ENCODE data around the gene PSORS1C2. TPM values are rescaled to one million over a fixed set of nuclear protein-coding genes. Genes with fewer than 3 reads are reported as not detected.

Gene PSORS1C2
- total RNA-seq, 1 donor from 2014 or later, result not detected

DNA sequence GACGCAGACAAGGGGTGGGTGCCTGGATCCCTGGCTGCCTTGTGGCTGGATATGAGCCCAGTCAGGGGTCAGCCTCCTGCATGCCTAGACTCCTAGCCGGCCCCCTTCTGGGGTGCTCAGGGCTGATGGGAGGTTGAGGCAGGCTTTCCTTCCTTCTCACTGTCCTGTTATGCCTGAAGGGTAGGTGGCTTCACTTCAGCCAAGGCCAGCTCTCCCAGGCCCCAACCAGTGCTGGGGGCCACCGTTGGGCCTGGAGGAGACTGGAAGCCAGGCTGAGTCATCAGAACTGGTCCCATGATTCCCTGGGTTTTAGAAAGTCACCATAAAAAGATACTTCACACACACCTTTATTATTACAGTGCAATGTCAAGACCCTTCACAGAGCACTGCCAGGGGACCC is 34.5 kb upstream of the PSORS1C2 start:
- Histone ChIP-seq H3K9me3 (ENCODE audit: insufficient read depth, low read depth, low read length) (no peaks in the 10 kb centered on the region), H3K9ac (ENCODE audit: low read length) (no peak overlapping the region), H3K79me2 (ENCODE audit: insufficient read depth, low read length) (no peaks in the 10 kb centered on the region), H2AFZ (ENCODE audit: low read depth, low read length) (no peak overlapping the region), H4K20me1 (ENCODE audit: insufficient read depth, low read length) (no peaks in the 10 kb centered on the region), H3K4me1 (ENCODE audit: insufficient read depth, low read length) (no peaks in the 10 kb centered on the region), H3K27me3 (ENCODE audit: insufficient read depth, low read length) (no peaks in the 10 kb centered on the region), H3K4me3 (ENCODE audit: insufficient read depth, low read depth, low read length) (no peak overlapping the region), H3K36me3 (ENCODE audit: insufficient read depth, low read length) (no peaks in the 10 kb centered on the region), H3K4me2 (ENCODE audit: low read length) (no peak overlapping the region), H3K27ac (ENCODE audit: low read depth, low read length) (no peak overlapping the region)
- FAIRE-seq (no peak), DNase-seq (ENCODE audit: low read depth) (no peak)
- peaks cover 18% of the 10 kb centered on the region for H3K4me1 Mint-ChIP-seq (ENCODE audit: low read depth, unreplicated experiment)
- H3K36me3 Mint-ChIP-seq (ENCODE audit: low read depth, unreplicated experiment), result peaks cover 2% of the 10 kb centered on the region
- TF ChIP-seq CTCF (IDR thresholded peaks at IDR 0.05; ENCODE audit: insufficient read depth, low read depth, low read length) (no peak), EZH2 (IDR thresholded peaks at IDR 0.05; ENCODE audit: insufficient read depth, low read length) (no peak)
- no peak overlapping the region for H3K27ac Mint-ChIP-seq (ENCODE audit: unreplicated experiment)
- H3K4me3 Mint-ChIP-seq (ENCODE audit: unreplicated experiment), result no peak overlapping the region
- H3K27me3 Mint-ChIP-seq (ENCODE audit: low read depth, unreplicated experiment), result peaks cover 20% of the 10 kb centered on the region
- no peaks in the 10 kb centered on the region for H3K9me3 Mint-ChIP-seq (ENCODE audit: unreplicated experiment)

DNA sequence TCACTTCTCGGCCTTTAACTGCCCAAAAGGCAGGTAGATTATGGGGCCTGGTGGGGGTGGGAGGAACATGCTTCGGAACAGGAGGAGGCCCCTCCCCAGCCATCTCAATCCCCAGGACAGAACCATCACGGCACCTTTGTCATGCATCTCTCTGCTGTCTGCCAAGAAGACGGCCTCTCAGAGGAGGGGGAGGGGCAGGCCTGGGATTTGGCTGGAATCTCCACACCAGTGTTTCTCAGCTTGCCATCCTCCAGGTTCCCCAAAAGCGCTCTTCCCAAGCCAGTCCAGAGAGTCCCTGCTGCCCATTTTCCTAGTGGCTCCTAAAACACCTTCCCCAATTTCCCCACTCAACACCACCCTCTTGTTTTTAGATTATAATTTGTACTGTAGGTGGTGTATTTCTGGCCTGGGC is 34.1 kb upstream of the PSORS1C2 start:
- Histone ChIP-seq H3K4me2 (ENCODE audit: low read length) (no peak overlapping the region), H2AFZ (ENCODE audit: low read depth, low read length) (no peak overlapping the region), H3K4me3 (ENCODE audit: insufficient read depth, low read depth, low read length) (no peak overlapping the region), H3K27me3 (ENCODE audit: insufficient read depth, low read length) (no peaks in the 10 kb centered on the region), H4K20me1 (ENCODE audit: insufficient read depth, low read length) (no peaks in the 10 kb centered on the region), H3K36me3 (ENCODE audit: insufficient read depth, low read length) (no peaks in the 10 kb centered on the region), H3K9me3 (ENCODE audit: insufficient read depth, low read depth, low read length) (no peaks in the 10 kb centered on the region), H3K79me2 (ENCODE audit: insufficient read depth, low read length) (no peaks in the 10 kb centered on the region), H3K9ac (ENCODE audit: low read length) (no peak overlapping the region), H3K4me1 (ENCODE audit: insufficient read depth, low read length) (no peaks in the 10 kb centered on the region), H3K27ac (ENCODE audit: low read depth, low read length) (no peak overlapping the region)
- H3K36me3 Mint-ChIP-seq (ENCODE audit: low read depth, unreplicated experiment), result peaks cover 2% of the 10 kb centered on the region
- FAIRE-seq, result no peak
- DNase-seq (ENCODE audit: low read depth), result no peak
- no peak overlapping the region for H3K4me3 Mint-ChIP-seq (ENCODE audit: unreplicated experiment)
- TF ChIP-seq EZH2 (IDR thresholded peaks at IDR 0.05; ENCODE audit: insufficient read depth, low read length) (no peak), CTCF (IDR thresholded peaks at IDR 0.05; ENCODE audit: insufficient read depth, low read depth, low read length) (no peak)
- peaks cover 21% of the 10 kb centered on the region for H3K27me3 Mint-ChIP-seq (ENCODE audit: low read depth, unreplicated experiment)
- no peak overlapping the region for H3K27ac Mint-ChIP-seq (ENCODE audit: unreplicated experiment)
- no peaks in the 10 kb centered on the region for H3K9me3 Mint-ChIP-seq (ENCODE audit: unreplicated experiment)
- peaks cover 18% of the 10 kb centered on the region for H3K4me1 Mint-ChIP-seq (ENCODE audit: low read depth, unreplicated experiment)

- Histone ChIP-seq H3K4me1 (ENCODE audit: insufficient read depth, low read length) (no peaks in the 10 kb centered on the region), H3K9ac (ENCODE audit: low read length) (no peak overlapping the region), H3K9me3 (ENCODE audit: insufficient read depth, low read depth, low read length) (no peaks in the 10 kb centered on the region), H3K4me3 (ENCODE audit: insufficient read depth, low read depth, low read length) (no peak overlapping the region), H3K27ac (ENCODE audit: low read depth, low read length) (no peak overlapping the region), H2AFZ (ENCODE audit: low read depth, low read length) (no peak overlapping the region), H3K36me3 (ENCODE audit: insufficient read depth, low read length) (no peaks in the 10 kb centered on the region), H4K20me1 (ENCODE audit: insufficient read depth, low read length) (no peaks in the 10 kb centered on the region), H3K27me3 (ENCODE audit: insufficient read depth, low read length) (no peaks in the 10 kb centered on the region), H3K4me2 (ENCODE audit: low read length) (no peak overlapping the region), H3K79me2 (ENCODE audit: insufficient read depth, low read length) (no peaks in the 10 kb centered on the region)
- DNase-seq (ENCODE audit: low read depth), result no peak
- H3K4me1 Mint-ChIP-seq (ENCODE audit: low read depth, unreplicated experiment), result peaks cover 18% of the 10 kb centered on the region
- no peak overlapping the region for H3K27ac Mint-ChIP-seq (ENCODE audit: unreplicated experiment)
- H3K36me3 Mint-ChIP-seq (ENCODE audit: low read depth, unreplicated experiment), result peaks cover 2% of the 10 kb centered on the region
- FAIRE-seq, result no peak
- TF ChIP-seq CTCF (IDR thresholded peaks at IDR 0.05; ENCODE audit: insufficient read depth, low read depth, low read length), result no peak
- TF ChIP-seq EZH2 (IDR thresholded peaks at IDR 0.05; ENCODE audit: insufficient read depth, low read length), result no peak
- H3K9me3 Mint-ChIP-seq (ENCODE audit: unreplicated experiment), result no peaks in the 10 kb centered on the region
- peaks cover 21% of the 10 kb centered on the region for H3K27me3 Mint-ChIP-seq (ENCODE audit: low read depth, unreplicated experiment)
- H3K4me3 Mint-ChIP-seq (ENCODE audit: unreplicated experiment), result no peak overlapping the region
Observed at GRCh38 chr6:31171931-31172905, 33.4 kb upstream of the PSORS1C2 start.

Measured in astrocyte (in vitro differentiated cells and primary cell).